B cell (primary cell): Measurements from ENCODE around the gene PCDHGC3. TPM values are rescaled to one million over a fixed set of nuclear protein-coding genes. Genes with fewer than 3 reads are reported as not detected.
A peak's percentile ranks its signal among the peaks of the same experiment; 100 is the strongest.

Source experiments
- ATAC-seq: fragments of 200-7000 bp; cut with Tn5 transposase; one replicate; pipeline ENCODE4 v1.10.0; 2021; ENCODE audit warnings: low read depth, mild to moderate bottlenecking, moderate number of reproducible peaks, moderate library complexity
- CTCF ChIA-PET: fragments of 350-600 bp; sonication (Branson Sonifier 250); formaldehyde crosslinking; loops from one replicate; lab custom pipeline; 2021; ENCODE audit warnings: antibody characterized with exemption, inconsistent platforms; lab: Charles Lee
- POLR2A ChIA-PET: fragments of 350-600 bp; sonication (Branson Sonifier 250); formaldehyde crosslinking; loops from one replicate; lab custom pipeline; 2021; ENCODE audit warnings: antibody characterized with exemption; lab: Charles Lee
- DNase-seq: peaks from one replicate; pipeline ENCODE4 v3.0.0; 2013
- H2AFZ ChIP-seq: 2 replicates; pipeline ENCODE4 v1.6.1; 2012; ENCODE audit warnings: mild to moderate bottlenecking, low read depth, low read length; ENCODE audit not compliant: insufficient read depth, poor library complexity, severe bottlenecking
- H3K27ac ChIP-seq, 2 donors: 1 replicate in 1 of 2; 2 replicates in 1 of 2; pipeline ENCODE4 v1.5.1; 2012 to 2013; ENCODE audit warnings: low read length in 2 of 2, mild to moderate bottlenecking in 2 of 2, moderate library complexity in 1 of 2
- H3K27me3 ChIP-seq, 4 experiments: fragments of 200-600 bp in 1 of 4; sonication (generic) in 1 of 4; replicated peaks in 1 of 4; 1 replicate in 2 of 4; 2 replicates in 2 of 4; pipeline versions ENCODE4 v1.6.1 to v1.7.0; 2013 to 2016; ENCODE audit warnings: low read length in 3 of 4, mild to moderate bottlenecking in 2 of 4, mixed read lengths in 1 of 4, moderate library complexity in 1 of 4; ENCODE audit not compliant: insufficient read depth in 4 of 4, control insufficient read depth in 3 of 4; ENCODE audit errors: control extremely low read depth in 1 of 4
- H3K36me3 ChIP-seq, 2 experiments: replicated peaks in 1 of 2; 1 replicate in 1 of 2; 2 replicates in 1 of 2; pipeline versions ENCODE4 v1.6.1 to v1.7.1; 2013; ENCODE audit warnings: low read length in 1 of 2; ENCODE audit not compliant: insufficient read depth in 2 of 2, control insufficient read depth in 1 of 2; ENCODE audit errors: control extremely low read depth in 1 of 2, extremely low read depth in 1 of 2
- H3K4me1 ChIP-seq, 2 donors: fragments of 200-600 bp in 1 of 2; sonication (generic) in 1 of 2; 1 replicate in 1 of 2; 2 replicates in 1 of 2; pipeline versions ENCODE4 v1.5.1 to v1.6.1; 2013 to 2017; ENCODE audit warnings: low read length in 2 of 2; ENCODE audit not compliant: control insufficient read depth in 2 of 2, insufficient read depth in 2 of 2
- H3K4me2 ChIP-seq: replicated peaks from 2 replicates; pipeline ENCODE3; 2012; ENCODE audit warnings: mild to moderate bottlenecking, low read depth, low read length; ENCODE audit not compliant: poor library complexity, severe bottlenecking
- H3K4me3 ChIP-seq, 5 experiments: fragments of 200-600 bp in 1 of 5; sonication (generic) in 1 of 5; 1 replicate in 3 of 5; 2 replicates in 2 of 5; pipeline versions ENCODE4 v1.5.1 to v1.7.0; 2011 to 2016; ENCODE audit warnings: low read length in 4 of 5, mild to moderate bottlenecking in 4 of 5, low read depth in 2 of 5, control low read depth in 1 of 5, moderate library complexity in 1 of 5; ENCODE audit not compliant: insufficient read depth in 1 of 5; ENCODE audit errors: control extremely low read depth in 1 of 5, extremely low read depth in 1 of 5
- H3K79me2 ChIP-seq: fragments of 200-600 bp; sonication (generic); one replicate; pipeline ENCODE4 v1.6.0; 2016; ENCODE audit warnings: low read length; ENCODE audit not compliant: control insufficient read depth, insufficient read depth
- H3K9ac ChIP-seq: fragments of 200-600 bp; sonication (generic); 2 replicates; pipeline ENCODE4 v1.6.1; 2017; ENCODE audit warnings: mild to moderate bottlenecking, low read length, moderate library complexity
- H3K9me3 ChIP-seq, 3 donors: one replicate each; pipeline versions ENCODE4 v1.6.1 to v1.7.1; 2013; ENCODE audit warnings: low read length in 2 of 3; ENCODE audit not compliant: control insufficient read depth in 2 of 3, insufficient read depth in 1 of 3; ENCODE audit errors: control extremely low read depth in 1 of 3
- H4K20me1 ChIP-seq: 2 replicates; pipeline ENCODE4 v1.6.0; 2012; ENCODE audit warnings: mild to moderate bottlenecking, low read length; ENCODE audit not compliant: insufficient read depth, control insufficient read depth, poor library complexity, severe bottlenecking
- H3K27ac Mint-ChIP-seq: one replicate; pipeline ENCODE4 v1.8.0; 2021; ENCODE audit warnings: mixed read lengths
- H3K27me3 Mint-ChIP-seq: one replicate; pipeline ENCODE4 v1.8.0; 2021; ENCODE audit warnings: mixed read lengths
- H3K4me1 Mint-ChIP-seq: one replicate; pipeline ENCODE4 v1.8.0; 2021; ENCODE audit warnings: mixed read lengths
- H3K4me3 Mint-ChIP-seq: one replicate; pipeline ENCODE4 v1.8.0; 2021; ENCODE audit warnings: mixed read lengths
- H3K9me3 Mint-ChIP-seq: one replicate; pipeline ENCODE4 v1.8.0; 2022; ENCODE audit warnings: mixed read lengths; ENCODE audit not compliant: insufficient read depth
- CTCF ChIP-seq: fragments of 200-600 bp; IDR thresholded peaks from one replicate; pipeline ENCODE4 v1.8.0; 2022; ENCODE audit warnings: antibody characterized with exemption, mild to moderate bottlenecking
- EZH2 ChIP-seq: IDR thresholded peaks from 2 replicates; pipeline ENCODE4 v1.6.1; 2012; ENCODE audit warnings: borderline replicate concordance, low read depth, mild to moderate bottlenecking, moderate library complexity, low read length; ENCODE audit not compliant: insufficient read depth, poor library complexity, severe bottlenecking
- WGBS: methylation state at CpG from one replicate; pipeline ENCODE4 v1.1.5; 2013; ENCODE audit warnings: missing lambda C conversion rate; ENCODE audit not compliant: insufficient coverage; 5-methylcytosine and 5-hydroxymethylcytosine counted together
- intact Hi-C: fragments of 100-400 bp; cut with micrococcal nuclease; formaldehyde crosslinking; loops from one replicate; pipeline ENCODE4 v1.10.0; 2022
- polyA plus RNA-seq: library from polyadenylated mRNA; depleted of rRNA; stranded (reverse); fragments of >200 nt; gene quantifications from 2 replicates; pipeline ENCODE4 v1.2.3, GENCODE V29; 2012
- total RNA-seq, 2 donors: library from RNA; stranded (reverse); fragments of 120-200 nt in 1 of 2; gene quantifications; 1 replicate in 1 of 2; 2 replicates in 1 of 2; pipeline versions ENCODE4 v1.2.3 to v1.2.4, GENCODE V29; 2013 to 2022

PCDHGC3 gene
- total and polyA plus RNA-seq, 2 donors (not counting 1 experiment from before 2014, with no cell fraction given) = 0.88 to 2.0 TPM

- 5% methylated on average over 63 of the region's 66 CpGs for WGBS
- H3K27me3 ChIP-seq = peaks cover 0 to 67% (median 24%) of the 10 kb centered on the region in 4 experiments
- H3K4me1 ChIP-seq = peaks cover 17 to 21% of the 10 kb centered on the region in 2 donors
- H3K79me2 ChIP-seq = no peaks in the 10 kb centered on the region
- no peak for TF ChIP-seq EZH2
- no peak for TF ChIP-seq CTCF
- H3K4me3 Mint-ChIP-seq = peak overlapping the region; percentile 95
- H3K9me3 Mint-ChIP-seq = no peaks in the 10 kb centered on the region
- peak overlapping the region; percentile 53 for H2AFZ ChIP-seq
- POLR2A ChIA-PET = interaction anchor here (1.8 kb wide), 1 partner anchor 20 kb away, joined by 6 read pairs; no protein-coding TSS in a partner anchor
- H3K27ac ChIP-seq = no peak overlapping the region
- peak overlapping the region; percentile 9 to 61 (median 39) for H3K4me3 ChIP-seq
- peak overlapping the region; percentile 76 for H3K27ac Mint-ChIP-seq
- ATAC-seq = no peak
- CTCF ChIA-PET = interaction anchor here (1.1 to 2.9 kb wide), 3 partner anchors 61 to 78 kb away, joined by 3 to 9 read pairs (median 4); partner anchors contain the start of genes PCDHGA10 and PCDHGA12
- H3K9ac ChIP-seq = peak overlapping the region; percentile 47
- H3K4me1 Mint-ChIP-seq = peaks cover 18% of the 10 kb centered on the region
- DNase-seq = no peak
- intact Hi-C loops = loop anchor here (2.0 kb wide), 1 partner anchor 21 kb away; no protein-coding TSS in a partner anchor
- no peaks in the 10 kb centered on the region for H4K20me1 ChIP-seq
- peak overlapping the region; percentile 82 for H3K4me2 ChIP-seq
- H3K27me3 Mint-ChIP-seq = peaks cover 52% of the 10 kb centered on the region
- no peaks in the 10 kb centered on the region for H3K36me3 ChIP-seq
- H3K9me3 ChIP-seq = peaks cover 0 to 19% (median 0%) of the 10 kb centered on the region in 3 donors
Measured at GRCh38 chr5:141491323-141492167, 15.8 kb downstream of the PCDHGC3 start.
